ENCODE measurements around the gene DDX4.
A peak's percentile ranks its signal among the peaks of the same experiment; 100 is the strongest.
"Not testable (repeated sequence)": the region's sequence is repeated elsewhere in the genome, so short reads cannot be mapped to it uniquely, and the experiment has no call there.

The DDX4 gene

GRCh38 chr5:55815939-55816338 lies 78.1 kb downstream of the DDX4 start:
- FAIRE-seq = not testable (repeated sequence)

GRCh38 chr5:55816342-55816741 lies 78.5 kb downstream of the DDX4 start:
- FAIRE-seq (no peak), DNase-seq (ENCODE audit: extremely low spot score, insufficient read length, low read depth) (no peak)

More at GRCh38 chr5:55815939-55816338, 78.1 kb downstream of the DDX4 start:
- not testable (repeated sequence) for DNase-seq (ENCODE audit: extremely low spot score, insufficient read length, low read depth)

GRCh38 chr5:55817030-55817429 lies 79.2 kb downstream of the DDX4 start:
- FAIRE-seq = no peak

GRCh38 chr5:55820488-55820887 lies 82.6 kb downstream of the DDX4 start:
- DNase-seq (ENCODE audit: extremely low spot score, insufficient read length, low read depth) = no peak
- no peak for FAIRE-seq

More at GRCh38 chr5:55817030-55817429, 79.2 kb downstream of the DDX4 start:
- no peak for DNase-seq (ENCODE audit: extremely low spot score, insufficient read length, low read depth)

- DNase-seq (ENCODE audit: extremely low spot score, insufficient read length, low read depth) = no peak
- no peak for FAIRE-seq
These were observed 84.1 kb downstream of the DDX4 start for GRCh38 chr5:55821731-55822512.

- no peak for DNase-seq (ENCODE audit: extremely low spot score, insufficient read length, low read depth)
- FAIRE-seq = peak; percentile 5
These were observed 85.4 kb downstream of the DDX4 start for GRCh38 chr5:55823151-55823796.

GRCh38 chr5:55829956-55830355 lies 92.1 kb downstream of the DDX4 start:
- FAIRE-seq = no peak
- no peak for DNase-seq (ENCODE audit: extremely low spot score, insufficient read length, low read depth)

- DNase-seq (ENCODE audit: extremely low spot score, insufficient read length, low read depth) (no peak), FAIRE-seq (no peak)
These were observed 94.6 kb downstream of the DDX4 start for GRCh38 chr5:55832446-55832845.

GRCh38 chr5:55836191-55836590 lies 98.3 kb downstream of the DDX4 start:
- FAIRE-seq = no peak

GRCh38 chr5:55841976-55842375 lies 104.1 kb downstream of the DDX4 start:
- DNase-seq (ENCODE audit: extremely low spot score, insufficient read length, low read depth) (no peak), FAIRE-seq (no peak)

More at GRCh38 chr5:55836191-55836590, 98.3 kb downstream of the DDX4 start:
- no peak for DNase-seq (ENCODE audit: extremely low spot score, insufficient read length, low read depth)

- FAIRE-seq (no peak), DNase-seq (ENCODE audit: extremely low spot score, insufficient read length, low read depth) (no peak)
These were observed 110.0 kb downstream of the DDX4 start for GRCh38 chr5:55847837-55848236.

GRCh38 chr5:55848783-55849182 lies 110.9 kb downstream of the DDX4 start:
- FAIRE-seq (no peak), DNase-seq (ENCODE audit: extremely low spot score, insufficient read length, low read depth) (no peak)

GRCh38 chr5:55850839-55851674 lies 113.2 kb downstream of the DDX4 start, which contains the start of gene IL31RA:
IL31RA (plus strand) TSS chr5:55851357; CDS start chr5:55851571, 214 bp downstream.
- DNase-seq (ENCODE audit: extremely low spot score, insufficient read length, low read depth) (no peak), FAIRE-seq (no peak)

- FAIRE-seq = no peak
- DNase-seq (ENCODE audit: extremely low spot score, insufficient read length, low read depth) = no peak
These were observed 113.8 kb downstream of the DDX4 start for GRCh38 chr5:55851675-55851979.

GRCh38 chr5:55852503-55852902 lies 114.6 kb downstream of the DDX4 start:
- DNase-seq (ENCODE audit: extremely low spot score, insufficient read length, low read depth) (no peak), FAIRE-seq (no peak)

GRCh38 chr5:55853041-55853670 lies 115.3 kb downstream of the DDX4 start:
- DNase-seq (ENCODE audit: extremely low spot score, insufficient read length, low read depth) = no peak
- peak; percentile 47 for FAIRE-seq

GRCh38 chr5:55853818-55854217 lies 116.0 kb downstream of the DDX4 start:
- DNase-seq (ENCODE audit: extremely low spot score, insufficient read length, low read depth) (no peak), FAIRE-seq (no peak)

- FAIRE-seq = no peak
- DNase-seq (ENCODE audit: extremely low spot score, insufficient read length, low read depth) = no peak
These were observed 117.6 kb downstream of the DDX4 start for GRCh38 chr5:55855509-55855908.

- no peak for FAIRE-seq
- no peak for DNase-seq (ENCODE audit: extremely low spot score, insufficient read length, low read depth)
These were observed 118.8 kb downstream of the DDX4 start for GRCh38 chr5:55856516-55857246.

- no peak for DNase-seq (ENCODE audit: extremely low spot score, insufficient read length, low read depth)
- FAIRE-seq = no peak
These were observed 119.4 kb downstream of the DDX4 start for GRCh38 chr5:55857247-55857640.

Measured in GM18507 (cell line).